Endothelial cell (in vitro differentiated cells): ENCODE measurements around the gene ROR2. TPM values are rescaled to one million over a fixed set of nuclear protein-coding genes. Genes with fewer than 3 reads are reported as not detected.

Experiments
- DNase-seq: peaks from one replicate; pipeline ENCODE4 v3.0.0; 2021; ENCODE audit warnings: low spot score
- H3K27ac Mint-ChIP-seq: one replicate; pipeline ENCODE4 v1.8.0; 2021; ENCODE audit warnings: mixed read lengths, inconsistent platforms; ENCODE audit not compliant: unreplicated experiment
- H3K27me3 Mint-ChIP-seq: one replicate; pipeline ENCODE4 v1.8.0; 2021; ENCODE audit warnings: mild to moderate bottlenecking, moderate library complexity, mixed read lengths, inconsistent platforms; ENCODE audit not compliant: unreplicated experiment
- H3K36me3 Mint-ChIP-seq: one replicate; pipeline ENCODE4 v1.8.0; 2021; ENCODE audit warnings: mild to moderate bottlenecking, low read depth, mixed read lengths, inconsistent platforms; ENCODE audit not compliant: unreplicated experiment
- H3K4me1 Mint-ChIP-seq: one replicate; pipeline ENCODE4 v1.8.0; 2021; ENCODE audit warnings: mild to moderate bottlenecking, mixed read lengths, inconsistent platforms; ENCODE audit not compliant: unreplicated experiment
- H3K4me3 Mint-ChIP-seq: one replicate; pipeline ENCODE4 v1.8.0; 2021; ENCODE audit warnings: mild to moderate bottlenecking, mixed read lengths, inconsistent platforms; ENCODE audit not compliant: unreplicated experiment
- H3K9me3 Mint-ChIP-seq: one replicate; pipeline ENCODE4 v1.8.0; 2021; ENCODE audit warnings: mixed read lengths, inconsistent platforms; ENCODE audit not compliant: unreplicated experiment
- CTCF ChIP-seq: fragments of 200-600 bp; sonication (generic); IDR thresholded peaks from one replicate; pipeline ENCODE4 v1.5.0; 2021; ENCODE audit warnings: antibody characterized with exemption; ENCODE audit not compliant: unreplicated experiment
- total RNA-seq: library from RNA; stranded (reverse); fragmentation: NEBNext Ultra II Directional; extraction: Animal tissue kit (Norgen Biotek cat#: 25700); gene quantifications from one replicate; pipeline ENCODE4 v1.2.1, GENCODE V29; 2021; ENCODE audit not compliant: unreplicated experiment

ROR2 gene
- total RNA-seq, 1 donor from 2014 or later = 3.5 TPM

DNA sequence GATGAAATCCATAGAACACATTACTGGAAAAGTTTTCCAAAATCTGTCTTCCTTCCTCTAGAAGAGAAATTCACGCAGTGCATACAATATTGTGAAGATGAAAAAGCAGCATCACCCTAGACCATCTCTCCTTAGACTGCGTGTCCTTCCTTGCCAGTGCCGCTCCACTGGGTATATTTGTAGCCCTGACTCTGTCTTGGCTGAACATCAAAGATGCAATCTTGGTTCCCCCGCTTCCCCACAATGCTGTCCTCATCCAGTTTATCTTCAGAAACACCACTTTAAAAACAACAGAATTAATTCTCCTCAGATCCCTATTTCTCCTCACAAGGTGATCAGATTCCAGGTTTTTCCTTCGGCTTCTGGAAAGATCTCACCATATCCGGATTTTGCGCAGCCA is 53.9 kb downstream of the ROR2 start:
- Mint-ChIP-seq H3K4me1 (peaks cover 25% of the 10 kb centered on the region), H3K4me3 (no peak overlapping the region), H3K27ac (no peak overlapping the region), H3K36me3 (no peaks in the 10 kb centered on the region), H3K9me3 (no peaks in the 10 kb centered on the region), H3K27me3 (peaks cover 8% of the 10 kb centered on the region)
- TF ChIP-seq CTCF = no peak
- DNase-seq = no peak

GRCh38 chr9:91894536-91894935 is 55.5 kb downstream of the ROR2 start:
- H3K4me1 Mint-ChIP-seq = peaks cover 23% of the 10 kb centered on the region
- no peaks in the 10 kb centered on the region for H3K9me3 Mint-ChIP-seq
- no peak for TF ChIP-seq CTCF
- H3K27me3 Mint-ChIP-seq = peaks cover 6% of the 10 kb centered on the region
- no peak overlapping the region for H3K4me3 Mint-ChIP-seq
- H3K27ac Mint-ChIP-seq = no peak overlapping the region
- no peak for DNase-seq
- no peaks in the 10 kb centered on the region for H3K36me3 Mint-ChIP-seq

DNA sequence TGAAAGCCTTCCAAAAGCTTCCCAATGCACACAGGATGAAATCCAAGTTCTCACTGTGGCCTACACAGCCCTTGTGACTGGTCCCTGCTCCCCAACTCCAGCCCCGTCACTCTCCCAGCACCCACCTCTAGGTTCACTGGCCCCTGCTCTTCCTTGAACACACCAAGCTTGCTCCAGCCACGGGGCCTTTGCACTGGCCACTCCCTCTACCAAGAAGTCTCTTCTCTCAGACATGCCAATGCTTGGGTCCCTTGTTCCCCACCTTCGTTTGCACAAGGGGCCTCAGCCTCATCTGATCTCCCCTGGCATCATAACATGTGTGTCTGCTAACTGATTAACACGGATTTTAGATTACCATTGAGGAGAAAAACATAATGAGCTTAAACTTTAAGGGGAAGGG is 56.0 kb downstream of the ROR2 start:
- Mint-ChIP-seq H3K27ac (no peak overlapping the region), H3K4me1 (peaks cover 19% of the 10 kb centered on the region), H3K9me3 (no peaks in the 10 kb centered on the region), H3K4me3 (no peak overlapping the region), H3K27me3 (peaks cover 5% of the 10 kb centered on the region), H3K36me3 (no peaks in the 10 kb centered on the region)
- DNase-seq = no peak
- TF ChIP-seq CTCF = no peak

DNA sequence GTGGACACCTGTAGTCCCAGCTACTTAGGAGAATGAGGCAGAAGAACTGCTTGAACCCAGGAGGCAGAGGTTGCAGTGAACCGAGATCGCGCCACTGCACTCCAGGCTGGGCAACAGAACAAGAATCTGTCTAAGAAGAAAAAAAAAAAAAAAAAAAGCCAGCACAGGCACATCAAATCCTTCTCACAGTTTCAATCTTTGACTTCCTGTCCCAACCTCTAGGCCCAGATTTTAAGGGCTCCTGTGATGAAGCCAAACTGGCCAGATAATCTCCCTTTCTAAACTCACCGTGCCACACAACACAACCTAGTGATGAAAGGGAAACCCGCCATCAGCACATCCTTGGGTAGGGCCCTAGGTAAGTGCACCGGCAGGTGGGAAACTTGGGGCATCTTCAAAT is 58.1 kb downstream of the ROR2 start:
- Mint-ChIP-seq H3K9me3 (no peaks in the 10 kb centered on the region), H3K27me3 (peaks cover 3% of the 10 kb centered on the region), H3K27ac (no peak overlapping the region), H3K36me3 (no peaks in the 10 kb centered on the region), H3K4me1 (peaks cover 6% of the 10 kb centered on the region), H3K4me3 (no peak overlapping the region)
- TF ChIP-seq CTCF = no peak
- DNase-seq = no peak

DNA sequence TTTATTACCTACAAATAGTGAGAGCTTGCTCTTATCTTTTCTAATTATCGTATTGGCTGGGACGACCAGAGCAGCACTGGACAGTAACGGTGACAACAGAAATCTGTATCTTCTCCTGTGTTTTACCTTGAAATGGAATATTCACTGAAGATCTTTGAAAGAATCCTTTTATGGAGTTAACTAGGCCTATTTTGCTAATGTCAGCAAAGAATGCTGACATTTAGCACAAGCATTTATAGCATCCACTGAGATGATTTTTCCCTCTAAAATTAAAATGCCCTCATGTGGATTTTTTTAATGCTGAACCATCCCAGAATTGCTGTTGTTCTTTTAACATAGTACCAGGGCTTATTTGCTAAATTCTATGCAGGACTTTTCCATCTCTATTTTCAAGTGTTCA is 59.4 kb downstream of the ROR2 start:
- Mint-ChIP-seq H3K36me3 (no peaks in the 10 kb centered on the region), H3K4me1 (peaks cover 2% of the 10 kb centered on the region), H3K4me3 (no peak overlapping the region), H3K9me3 (no peaks in the 10 kb centered on the region), H3K27ac (no peak overlapping the region), H3K27me3 (peaks cover 3% of the 10 kb centered on the region)
- no peak for DNase-seq
- TF ChIP-seq CTCF = no peak
